H9 (cell line): Measurements from ENCODE around the gene ROBO1. TPM values are rescaled to one million over a fixed set of nuclear protein-coding genes. Genes with fewer than 3 reads are reported as not detected.

ENCODE experiments used
- DNase-seq: peaks from one replicate; pipeline ENCODE4 v3.0.0-alpha.2; 2017
- H2AFZ ChIP-seq: one replicate; pipeline ENCODE4 v1.6.1; 2013; ENCODE audit warnings: mild to moderate bottlenecking, low read length, control low read depth, moderate library complexity
- H2AK5ac ChIP-seq: 2 replicates; pipeline ENCODE4 v1.6.1; 2013; ENCODE audit warnings: low read length, control low read depth, mixed read lengths; ENCODE audit not compliant: insufficient read length
- H2BK120ac ChIP-seq: one replicate; pipeline ENCODE4 v1.6.1; 2013; ENCODE audit warnings: low read depth, mild to moderate bottlenecking, low read length, control low read depth, inconsistent platforms; ENCODE audit not compliant: poor library complexity, severe bottlenecking
- H2BK12ac ChIP-seq: 2 replicates; pipeline ENCODE4 v1.6.1; 2013; ENCODE audit warnings: low read length, control low read depth, mixed read lengths, low read depth; ENCODE audit not compliant: insufficient read length
- H2BK15ac ChIP-seq: 2 replicates; pipeline ENCODE4 v1.6.1; 2013; ENCODE audit warnings: low read depth, low read length, control low read depth
- H2BK20ac ChIP-seq: one replicate; pipeline ENCODE4 v1.6.1; 2013; ENCODE audit warnings: low read depth, mild to moderate bottlenecking, low read length, control low read depth, inconsistent platforms; ENCODE audit not compliant: poor library complexity, severe bottlenecking
- H2BK5ac ChIP-seq: 2 replicates; pipeline ENCODE4 v1.6.1; 2013; ENCODE audit warnings: low read length, control low read depth, mixed read lengths; ENCODE audit not compliant: insufficient read length
- H3K14ac ChIP-seq: 2 replicates; pipeline ENCODE4 v1.6.1; 2013; ENCODE audit warnings: low read length, control low read depth; ENCODE audit not compliant: insufficient read depth
- H3K18ac ChIP-seq: 2 replicates; pipeline ENCODE4 v1.6.1; 2013; ENCODE audit warnings: low read depth, mild to moderate bottlenecking, mixed read lengths, low read length, control low read depth; ENCODE audit not compliant: insufficient read length
- H3K23ac ChIP-seq: 2 replicates; pipeline ENCODE4 v1.6.1; 2013; ENCODE audit warnings: low read length, control low read depth, mixed read lengths, low read depth; ENCODE audit not compliant: insufficient read length
- H3K23me2 ChIP-seq: 2 replicates; pipeline ENCODE4 v1.6.1; 2013; ENCODE audit warnings: low read depth, mild to moderate bottlenecking, mixed read lengths, low read length, control low read depth; ENCODE audit not compliant: insufficient read length, poor library complexity, severe bottlenecking
- H3K27ac ChIP-seq: 2 replicates; pipeline ENCODE4 v1.5.1; 2013; ENCODE audit warnings: low read length, control low read depth, mixed read lengths, low read depth; ENCODE audit not compliant: insufficient read length
- H3K27me3 ChIP-seq: 2 replicates; pipeline ENCODE4 v1.6.1; 2013; ENCODE audit warnings: low read length, control low read depth, inconsistent platforms; ENCODE audit not compliant: insufficient read depth
- H3K4ac ChIP-seq: 2 replicates; pipeline ENCODE4 v1.6.1; 2013; ENCODE audit warnings: low read depth, mild to moderate bottlenecking, control low read depth, inconsistent platforms, low read length, moderate library complexity
- H3K4me1 ChIP-seq: 2 replicates; pipeline ENCODE4 v1.6.1; 2013; ENCODE audit warnings: low read length, control low read depth, inconsistent platforms; ENCODE audit not compliant: insufficient read depth
- H3K4me2 ChIP-seq: 2 replicates; pipeline ENCODE4 v1.6.1; 2013; ENCODE audit warnings: low read length, control low read depth, mixed read lengths; ENCODE audit not compliant: insufficient read length, insufficient read depth
- H3K56ac ChIP-seq: 2 replicates; pipeline ENCODE4 v1.6.1; 2013; ENCODE audit warnings: low read depth, mild to moderate bottlenecking, mixed read lengths, low read length, control low read depth; ENCODE audit not compliant: insufficient read length
- H3K79me1 ChIP-seq: 2 replicates; pipeline ENCODE4 v1.6.1; 2013; ENCODE audit warnings: low read depth, mild to moderate bottlenecking, moderate library complexity, low read length, control low read depth, inconsistent platforms; ENCODE audit not compliant: insufficient read depth, poor library complexity, severe bottlenecking
- H3K79me2 ChIP-seq: 2 replicates; pipeline ENCODE4 v1.6.1; 2013; ENCODE audit warnings: low read length, control low read depth, inconsistent platforms; ENCODE audit not compliant: insufficient read depth
- H3K9ac ChIP-seq: 2 replicates; pipeline ENCODE4 v1.6.1; 2013; ENCODE audit warnings: low read length, control low read depth, mixed read lengths; ENCODE audit not compliant: insufficient read length; ENCODE audit errors: extremely low read depth
- H3K9me3 ChIP-seq: one replicate; pipeline ENCODE4 v1.6.1; 2013; ENCODE audit warnings: low read depth, low read length, inconsistent platforms; ENCODE audit not compliant: control insufficient read depth
- H3T11ph ChIP-seq: one replicate; pipeline ENCODE4 v1.6.1; 2013; ENCODE audit warnings: mild to moderate bottlenecking, low read length, control low read depth, inconsistent platforms
- H4K20me1 ChIP-seq: one replicate; pipeline ENCODE4 v1.6.1; 2013; ENCODE audit not compliant: control insufficient read depth, insufficient read length, insufficient read depth
- H4K5ac ChIP-seq: 2 replicates; pipeline ENCODE4 v1.6.1; 2013; ENCODE audit warnings: low read depth, mild to moderate bottlenecking, mixed read lengths, low read length, control low read depth; ENCODE audit not compliant: insufficient read length
- H4K8ac ChIP-seq: replicated peaks from 2 replicates; pipeline ENCODE4 v1.6.1; 2013; ENCODE audit warnings: low read length, control low read depth, mixed read lengths, low read depth; ENCODE audit not compliant: insufficient read length
- H4K91ac ChIP-seq: 2 replicates; pipeline ENCODE4 v1.6.1; 2013; ENCODE audit warnings: low read depth, mild to moderate bottlenecking, moderate library complexity, mixed read lengths, low read length, control low read depth; ENCODE audit not compliant: insufficient read length
- H3K27ac Mint-ChIP-seq, 3 experiments: 2 replicates in 2 of 3; 3 replicates in 1 of 3; pipeline ENCODE4 v1.8.0; 2020 to 2021; ENCODE audit warnings: mixed read lengths in 3 of 3, mild to moderate bottlenecking in 1 of 3, moderate library complexity in 1 of 3
- H3K27me3 Mint-ChIP-seq: 2 replicates; pipeline ENCODE4 v1.8.0; 2021; ENCODE audit warnings: low read depth, mild to moderate bottlenecking, moderate library complexity, mixed read lengths
- H3K36me3 Mint-ChIP-seq, 3 experiments: 2 replicates in 2 of 3; 3 replicates in 1 of 3; pipeline ENCODE4 v1.8.0; 2020 to 2021; ENCODE audit warnings: low read depth in 3 of 3, mixed read lengths in 3 of 3; ENCODE audit not compliant: insufficient read depth in 1 of 3
- H3K4me1 Mint-ChIP-seq, 2 experiments: 2 replicates each; pipeline ENCODE4 v1.8.0; 2020; ENCODE audit warnings: mixed read lengths in 2 of 2
- H3K4me3 Mint-ChIP-seq, 2 experiments: 2 replicates in 1 of 2; 3 replicates in 1 of 2; pipeline ENCODE4 v1.8.0; 2020 to 2021; ENCODE audit warnings: mild to moderate bottlenecking in 2 of 2, mixed read lengths in 2 of 2, moderate library complexity in 1 of 2
- H3K9me3 Mint-ChIP-seq, 2 experiments: 2 replicates in 1 of 2; 3 replicates in 1 of 2; pipeline ENCODE4 v1.8.0; 2020; ENCODE audit warnings: mild to moderate bottlenecking in 2 of 2, mixed read lengths in 2 of 2, moderate library complexity in 1 of 2
- total RNA-seq: library from RNA; stranded (reverse); gene quantifications from 2 replicates; pipeline ENCODE4 v1.2.1, GENCODE V29; 2021
- TF ChIP-seq, protein P1 (sequence below): fragments of 200-600 bp; sonication (generic); conservative IDR thresholded peaks from 3 replicates; pipeline ENCODE4 v1.8.0; 2021; ENCODE audit warnings: antibody characterized with exemption, mild to moderate bottlenecking

Gene ROBO1
- total RNA-seq, 1 experiment from 2014 or later = 62.7 TPM

DNA sequence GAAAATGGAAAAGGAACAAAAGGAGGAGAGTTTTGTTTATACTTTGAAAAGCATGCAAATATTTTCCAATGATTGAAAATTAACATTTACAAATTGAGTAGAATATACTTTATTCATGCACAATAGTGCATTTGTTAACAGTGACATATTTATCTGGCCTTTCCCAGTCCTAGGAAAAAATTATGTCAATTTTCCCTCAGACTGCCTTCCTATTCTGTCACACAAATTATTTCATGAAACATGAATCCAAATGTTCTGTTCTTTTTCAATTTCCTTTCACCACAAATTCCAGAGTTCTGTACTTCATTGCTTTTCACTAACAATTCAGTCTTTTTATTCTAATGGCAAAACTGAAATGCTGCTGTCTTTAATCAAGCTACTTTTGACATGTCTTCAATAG lies 945.1 kb downstream of the ROBO1 start:
- no peak overlapping the region for H3K9ac ChIP-seq
- H2AK5ac ChIP-seq = no peak overlapping the region
- no peak overlapping the region for H3K23ac ChIP-seq
- no peaks in the 10 kb centered on the region for H3K79me2 ChIP-seq
- peaks cover 0 to 2% (median 1%) of the 10 kb centered on the region in 3 experiments; a peak in 3 of 7 replicates for H3K36me3 Mint-ChIP-seq
- no peak overlapping the region for H3K18ac ChIP-seq
- no peaks in the 10 kb centered on the region for H3K4me1 Mint-ChIP-seq
- H3K27me3 Mint-ChIP-seq = no peaks in the 10 kb centered on the region
- no peak overlapping the region for H2BK12ac ChIP-seq
- H2AFZ ChIP-seq = no peak overlapping the region
- no peaks in the 10 kb centered on the region for H4K20me1 ChIP-seq
- no peaks in the 10 kb centered on the region for H3K4me1 ChIP-seq
- H2BK20ac ChIP-seq = no peak overlapping the region
- no peak overlapping the region for H3K4ac ChIP-seq
- no peak overlapping the region for H3K14ac ChIP-seq
- no peak overlapping the region for H3K4me3 Mint-ChIP-seq
- H3K9me3 ChIP-seq = no peaks in the 10 kb centered on the region
- no peak overlapping the region for H3K27ac Mint-ChIP-seq
- H3K56ac ChIP-seq = no peak overlapping the region
- no peaks in the 10 kb centered on the region for H3K27me3 ChIP-seq
- H3K9me3 Mint-ChIP-seq = peaks cover 0 to 4% of the 10 kb centered on the region in 2 experiments; a peak in 2 of 5 replicates
- TF ChIP-seq, protein P1, sequence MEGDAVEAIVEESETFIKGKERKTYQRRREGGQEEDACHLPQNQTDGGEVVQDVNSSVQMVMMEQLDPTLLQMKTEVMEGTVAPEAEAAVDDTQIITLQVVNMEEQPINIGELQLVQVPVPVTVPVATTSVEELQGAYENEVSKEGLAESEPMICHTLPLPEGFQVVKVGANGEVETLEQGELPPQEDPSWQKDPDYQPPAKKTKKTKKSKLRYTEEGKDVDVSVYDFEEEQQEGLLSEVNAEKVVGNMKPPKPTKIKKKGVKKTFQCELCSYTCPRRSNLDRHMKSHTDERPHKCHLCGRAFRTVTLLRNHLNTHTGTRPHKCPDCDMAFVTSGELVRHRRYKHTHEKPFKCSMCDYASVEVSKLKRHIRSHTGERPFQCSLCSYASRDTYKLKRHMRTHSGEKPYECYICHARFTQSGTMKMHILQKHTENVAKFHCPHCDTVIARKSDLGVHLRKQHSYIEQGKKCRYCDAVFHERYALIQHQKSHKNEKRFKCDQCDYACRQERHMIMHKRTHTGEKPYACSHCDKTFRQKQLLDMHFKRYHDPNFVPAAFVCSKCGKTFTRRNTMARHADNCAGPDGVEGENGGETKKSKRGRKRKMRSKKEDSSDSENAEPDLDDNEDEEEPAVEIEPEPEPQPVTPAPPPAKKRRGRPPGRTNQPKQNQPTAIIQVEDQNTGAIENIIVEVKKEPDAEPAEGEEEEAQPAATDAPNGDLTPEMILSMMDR = no peak
- no peak overlapping the region for H2BK15ac ChIP-seq
- H4K8ac ChIP-seq = no peak overlapping the region
- no peak overlapping the region for H4K5ac ChIP-seq
- no peak overlapping the region for H2BK5ac ChIP-seq
- H2BK120ac ChIP-seq = no peak overlapping the region
- no peaks in the 10 kb centered on the region for H3K79me1 ChIP-seq
- H3K4me2 ChIP-seq = no peak overlapping the region
- H3K23me2 ChIP-seq = no peaks in the 10 kb centered on the region
- H4K91ac ChIP-seq = no peak overlapping the region
- H3K27ac ChIP-seq = no peak overlapping the region
- no peak for DNase-seq
- no peak overlapping the region for H3T11ph ChIP-seq
